K562 (cell line): ENCODE measurements around the gene JUNB. TPM values are rescaled to one million over a fixed set of nuclear protein-coding genes. Genes with fewer than 3 reads are reported as not detected.
A peak's percentile ranks its signal among the peaks of the same experiment; 100 is the strongest.

Experiments
- BCL6 ChIP-seq: fragments of 250-450 bp; sonication (Bioruptor Pico); IDR thresholded peaks from 2 replicates; pipeline ENCODE4 v1.4.0; 2020
- BCOR ChIP-seq: fragments of 450-650 bp; IDR thresholded peaks from 2 replicates; pipeline ENCODE4 v1.6.1; 2016
- CBX5 ChIP-seq: IDR thresholded peaks from 2 replicates; pipeline ENCODE4 v1.6.1; 2014; ENCODE audit warnings: low read depth, borderline replicate concordance
- CREM ChIP-seq: IDR thresholded peaks from 2 replicates; pipeline ENCODE4 v1.6.1; 2014; ENCODE audit warnings: antibody characterized with exemption, low read depth
- ERF ChIP-seq: fragments of 450-650 bp; formaldehyde crosslinking; IDR thresholded peaks from 2 replicates; pipeline ENCODE4 v1.4.0; 2020; ENCODE audit warnings: mild to moderate bottlenecking, mixed read lengths
- ETV5 ChIP-seq: sonication (generic); formaldehyde crosslinking; IDR thresholded peaks from 2 replicates; pipeline ENCODE4 v1.4.0; 2020; ENCODE audit warnings: low read depth, mild to moderate bottlenecking, missing genetic modification reagents
- KAT2B ChIP-seq: IDR thresholded peaks from one replicate; pipeline ENCODE4 v1.6.1; 2012; ENCODE audit warnings: low read depth, mild to moderate bottlenecking, control low read depth, inconsistent platforms, low read length, moderate library complexity
- KAT8 ChIP-seq: fragments of 450-650 bp; IDR thresholded peaks from 2 replicates; pipeline ENCODE4 v1.6.1; 2016; ENCODE audit warnings: low read depth, mild to moderate bottlenecking
- KDM5B ChIP-seq: fragments of 200-600 bp; sonication (generic); IDR thresholded peaks from 2 replicates; pipeline ENCODE4 v1.6.1; 2012; ENCODE audit warnings: low read depth, mild to moderate bottlenecking, moderate library complexity, low read length, control low read depth, inconsistent platforms; ENCODE audit not compliant: insufficient replicate concordance
- PHB2 ChIP-seq: fragments of 450-650 bp; IDR thresholded peaks from 2 replicates; pipeline ENCODE4 v1.6.1; 2017; ENCODE audit warnings: low read depth
- POLR2A ChIP-seq: fragments of 450-650 bp; conservative IDR thresholded peaks from 2 replicates; pipeline ENCODE4 v1.6.1; 2016
- RB1 ChIP-seq: fragments of 450-650 bp; IDR thresholded peaks from 2 replicates; pipeline ENCODE4 v1.6.1; 2017; ENCODE audit warnings: low read depth, mild to moderate bottlenecking
- RUNX1 ChIP-seq: sonication (generic); IDR thresholded peaks from 2 replicates; pipeline ENCODE4 v1.6.1; 2016; ENCODE audit warnings: antibody characterized with exemption, low read depth
- SIN3B ChIP-seq: fragments of 450-650 bp; IDR thresholded peaks from 2 replicates; pipeline ENCODE4 v1.6.1; 2017; ENCODE audit warnings: low read depth, mild to moderate bottlenecking, moderate library complexity
- YY1 ChIP-seq, 3 experiments: IDR thresholded peaks; 2 replicates each; pipeline ENCODE4 v1.6.1; 2011; ENCODE audit warnings: low read length in 2 of 3, mild to moderate bottlenecking in 2 of 3, moderate library complexity in 2 of 3, borderline replicate concordance in 1 of 3, control low read depth in 1 of 3, low read depth in 1 of 3; ENCODE audit not compliant: insufficient read depth in 3 of 3, insufficient replicate concordance in 2 of 3, control insufficient read depth in 1 of 3, insufficient read length in 1 of 3; ENCODE audit errors: extremely low read depth in 1 of 3
- ZBTB1 ChIP-seq: sonication (generic); formaldehyde crosslinking; IDR thresholded peaks from 2 replicates; pipeline ENCODE4 v1.8.1; 2023; ENCODE audit warnings: missing genetic modification reagents, low read depth, mild to moderate bottlenecking, borderline replicate concordance
- ZBTB7A ChIP-seq: IDR thresholded peaks from 2 replicates; pipeline ENCODE4 v1.6.1; 2011; ENCODE audit warnings: low read depth, mild to moderate bottlenecking, low read length, moderate library complexity, borderline replicate concordance; ENCODE audit not compliant: control insufficient read depth
- ZNF263 ChIP-seq: sonication (generic); formaldehyde crosslinking; IDR thresholded peaks from 2 replicates; pipeline ENCODE4 v1.8.0; 2022; ENCODE audit warnings: mild to moderate bottlenecking, missing genetic modification reagents, borderline replicate concordance
- ZNF764 ChIP-seq: fragments of 250-450 bp; sonication (Bioruptor Pico); IDR thresholded peaks from 2 replicates; pipeline ENCODE4 v1.4.0; 2020; ENCODE audit warnings: low read depth, mild to moderate bottlenecking, moderate library complexity
- polyA plus RNA-seq, 8 experiments: library from polyadenylated mRNA; depleted of rRNA in 4 of 8; stranded (reverse) in 5 of 8; unstranded in 3 of 8; fragments of >200 nt; fragmentation: Nextera tagmentation in 2 of 8; fragmentation: Illumina TruSeq in 1 of 8; extraction: Ambion mirVana in 2 of 8; extraction: Trizol in 1 of 8; gene quantifications; 2 replicates each; pipeline versions ENCODE4 v1.2.1 to v1.2.3, GENCODE V29; 2011 to 2014; ENCODE audit warnings: inconsistent platforms in 1 of 8, missing spikeins in 1 of 8
- total RNA-seq, 7 experiments: library from RNA; depleted of rRNA in 6 of 7; stranded (reverse); fragments of >200 nt in 6 of 7; fragmentation: Illumina TruSeq in 2 of 7; extraction: Trizol in 2 of 7; gene quantifications; 2 replicates each; pipeline versions ENCODE4 v1.2.1 to v1.2.3, GENCODE V29; 2011 to 2021; ENCODE audit warnings: low replicate concordance in 1 of 7
- TF ChIP-seq, protein P1 (sequence below): fragments of 450-650 bp; IDR thresholded peaks from 2 replicates; pipeline ENCODE4 v1.6.1; 2018; ENCODE audit not compliant: partially characterized antibody
- TF ChIP-seq, protein P2 (sequence below): fragments of 250-450 bp; sonication (Bioruptor Pico); IDR thresholded peaks from 2 replicates; pipeline ENCODE4 v1.9.0; 2021; ENCODE audit warnings: mild to moderate bottlenecking
- TF ChIP-seq, protein P3 (sequence below): fragments of 250-450 bp; sonication (Bioruptor Pico); IDR thresholded peaks from 2 replicates; pipeline ENCODE4 v1.4.0; 2020; ENCODE audit warnings: mild to moderate bottlenecking

Gene JUNB
- total and polyA plus RNA-seq, 9 of the 15 experiments (the other 6 are each of a cell fraction or from before 2014, with no cell fraction given) = 0.23 to 88.1 (median 13.1) TPM

DNA sequence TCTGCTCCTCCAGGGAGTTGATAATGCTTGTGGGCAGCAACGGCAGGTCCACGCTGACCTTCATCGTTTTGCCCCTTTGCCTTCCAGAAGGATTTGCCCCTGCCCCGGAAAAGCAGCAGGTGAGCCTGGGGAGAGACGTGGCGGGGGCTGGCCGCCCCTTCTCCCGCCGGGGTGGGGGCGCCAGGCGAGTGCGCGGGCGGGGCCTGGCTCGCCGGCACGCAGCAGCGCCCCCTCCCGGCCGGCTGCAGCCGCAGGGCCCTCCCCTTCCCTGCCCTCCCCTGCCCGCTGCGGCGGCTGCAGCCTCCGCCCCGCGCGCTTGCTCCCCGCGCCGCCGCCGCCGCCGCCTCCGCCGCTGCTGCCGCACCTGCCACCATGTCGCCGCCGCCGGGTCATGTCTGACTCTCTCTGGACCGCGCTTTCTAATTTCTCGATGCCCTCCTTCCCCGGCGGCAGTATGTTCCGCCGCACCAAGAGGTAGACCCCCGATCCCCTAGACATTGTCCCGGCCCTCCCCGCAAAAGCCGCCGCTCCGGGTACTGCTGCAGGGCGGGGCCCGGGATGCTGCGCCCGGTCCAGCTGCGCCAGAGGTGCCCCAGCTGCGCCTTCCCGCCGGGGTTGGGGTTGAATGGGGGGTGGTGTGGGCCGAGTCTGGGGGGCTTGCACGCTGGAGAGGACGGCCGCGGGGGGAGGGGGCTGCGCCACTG, 47.0 kb downstream of the JUNB start, which contains the start of gene MAST1 (continued):
- TF ChIP-seq, protein P1, sequence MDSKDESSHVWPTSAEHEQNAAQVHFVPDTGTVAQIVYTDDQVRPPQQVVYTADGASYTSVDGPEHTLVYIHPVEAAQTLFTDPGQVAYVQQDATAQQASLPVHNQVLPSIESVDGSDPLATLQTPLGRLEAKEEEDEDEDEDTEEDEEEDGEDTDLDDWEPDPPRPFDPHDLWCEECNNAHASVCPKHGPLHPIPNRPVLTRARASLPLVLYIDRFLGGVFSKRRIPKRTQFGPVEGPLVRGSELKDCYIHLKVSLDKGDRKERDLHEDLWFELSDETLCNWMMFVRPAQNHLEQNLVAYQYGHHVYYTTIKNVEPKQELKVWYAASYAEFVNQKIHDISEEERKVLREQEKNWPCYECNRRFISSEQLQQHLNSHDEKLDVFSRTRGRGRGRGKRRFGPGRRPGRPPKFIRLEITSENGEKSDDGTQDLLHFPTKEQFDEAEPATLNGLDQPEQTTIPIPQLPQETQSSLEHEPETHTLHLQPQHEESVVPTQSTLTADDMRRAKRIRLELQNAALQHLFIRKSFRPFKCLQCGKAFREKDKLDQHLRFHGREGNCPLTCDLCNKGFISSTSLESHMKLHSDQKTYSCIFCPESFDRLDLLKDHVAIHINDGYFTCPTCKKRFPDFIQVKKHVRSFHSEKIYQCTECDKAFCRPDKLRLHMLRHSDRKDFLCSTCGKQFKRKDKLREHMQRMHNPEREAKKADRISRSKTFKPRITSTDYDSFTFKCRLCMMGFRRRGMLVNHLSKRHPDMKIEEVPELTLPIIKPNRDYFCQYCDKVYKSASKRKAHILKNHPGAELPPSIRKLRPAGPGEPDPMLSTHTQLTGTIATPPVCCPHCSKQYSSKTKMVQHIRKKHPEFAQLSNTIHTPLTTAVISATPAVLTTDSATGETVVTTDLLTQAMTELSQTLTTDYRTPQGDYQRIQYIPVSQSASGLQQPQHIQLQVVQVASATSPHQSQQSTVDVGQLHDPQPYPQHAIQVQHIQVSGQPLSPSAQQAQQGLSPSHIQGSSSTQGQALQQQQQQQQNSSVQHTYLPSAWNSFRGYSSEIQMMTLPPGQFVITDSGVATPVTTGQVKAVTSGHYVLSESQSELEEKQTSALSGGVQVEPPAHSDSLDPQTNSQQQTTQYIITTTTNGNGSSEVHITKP = peak; percentile 80
- TF ChIP-seq BCOR (no peak), RUNX1 (no peak), KDM5B (no peak), ERF (CRISPR knock-in tag) (no peak), ZNF764 (CRISPR knock-in tag) (no peak), ETV5 (CRISPR knock-in tag) (no peak), ZBTB7A (peak; percentile 98), POLR2A (no peak), PHB2 (no peak), CREM (peak; percentile 36; the same call in 1 of the 2 replicates), RB1 (peak; percentile 92), KAT2B (no peak), YY1 (IDR thresholded peaks at IDR 0.05; ENCODE audit: borderline replicate concordance in 1 of 3, control insufficient read depth in 1 of 3, extremely low read depth in 1 of 3, insufficient read depth in 3 of 3, insufficient read length in 1 of 3, insufficient replicate concordance in 2 of 3, low read depth in 1 of 3, low read length in 2 of 3) (peak in 2 of 3 experiments; percentile 24 to 37), BCL6 (no peak), ZNF263 (CRISPR knock-in tag) (0 out of 2 replicates have a peak, but pooled peaks have one; percentile 4), KAT8 (no peak), ZBTB1 (CRISPR knock-in tag) (peak; percentile 88), SIN3B (0 out of 2 replicates have a peak, but pooled peaks have one; percentile 40), CBX5 (no peak)
- TF ChIP-seq, protein P2, sequence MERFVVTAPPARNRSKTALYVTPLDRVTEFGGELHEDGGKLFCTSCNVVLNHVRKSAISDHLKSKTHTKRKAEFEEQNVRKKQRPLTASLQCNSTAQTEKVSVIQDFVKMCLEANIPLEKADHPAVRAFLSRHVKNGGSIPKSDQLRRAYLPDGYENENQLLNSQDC (CRISPR knock-in tag) = no peak
- TF ChIP-seq, protein P3, sequence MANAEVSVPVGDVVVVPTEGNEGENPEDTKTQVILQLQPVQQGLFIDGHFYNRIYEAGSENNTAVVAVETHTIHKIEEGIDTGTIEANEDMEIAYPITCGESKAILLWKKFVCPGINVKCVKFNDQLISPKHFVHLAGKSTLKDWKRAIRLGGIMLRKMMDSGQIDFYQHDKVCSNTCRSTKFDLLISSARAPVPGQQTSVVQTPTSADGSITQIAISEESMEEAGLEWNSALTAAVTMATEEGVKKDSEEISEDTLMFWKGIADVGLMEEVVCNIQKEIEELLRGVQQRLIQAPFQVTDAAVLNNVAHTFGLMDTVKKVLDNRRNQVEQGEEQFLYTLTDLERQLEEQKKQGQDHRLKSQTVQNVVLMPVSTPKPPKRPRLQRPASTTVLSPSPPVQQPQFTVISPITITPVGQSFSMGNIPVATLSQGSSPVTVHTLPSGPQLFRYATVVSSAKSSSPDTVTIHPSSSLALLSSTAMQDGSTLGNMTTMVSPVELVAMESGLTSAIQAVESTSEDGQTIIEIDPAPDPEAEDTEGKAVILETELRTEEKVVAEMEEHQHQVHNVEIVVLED (CRISPR knock-in tag) = 0 out of 2 replicates have a peak, but pooled peaks have one; percentile 23
